ENCODE data around the gene RTN4R. TPM values are rescaled to one million over a fixed set of nuclear protein-coding genes. Genes with fewer than 3 reads are reported as not detected.

The RTN4R gene
- total RNA-seq, 1 donor from 2014 or later, result 36.0 TPM

DNA sequence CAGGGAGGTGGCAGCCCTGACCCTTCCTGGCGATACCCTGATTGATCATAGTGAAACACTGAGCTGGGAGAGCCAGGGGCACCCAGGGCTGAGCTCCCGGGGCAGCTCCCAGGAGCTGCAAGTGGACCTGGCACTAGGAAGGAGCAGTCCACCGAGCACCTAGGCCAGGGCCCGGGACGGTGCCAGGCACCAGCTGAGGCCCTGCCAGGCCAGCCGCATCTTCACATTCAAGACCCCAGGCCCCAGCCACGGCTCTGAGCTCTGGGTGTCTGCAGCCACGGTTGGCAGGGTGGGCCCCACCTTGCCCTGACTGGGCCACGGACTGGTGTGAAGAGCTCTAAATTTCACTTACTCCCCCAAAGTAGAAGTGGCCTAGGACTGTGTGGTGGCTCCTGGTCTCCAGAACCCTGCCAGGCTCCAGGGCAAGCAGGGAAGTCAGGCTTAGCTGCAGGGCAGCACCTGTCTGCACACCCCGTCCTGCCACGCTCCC is 58.3 kb downstream of the RTN4R start:
- H3K27me3 Mint-ChIP-seq, result peaks cover 8% of the 10 kb centered on the region
- TF ChIP-seq, protein P1, sequence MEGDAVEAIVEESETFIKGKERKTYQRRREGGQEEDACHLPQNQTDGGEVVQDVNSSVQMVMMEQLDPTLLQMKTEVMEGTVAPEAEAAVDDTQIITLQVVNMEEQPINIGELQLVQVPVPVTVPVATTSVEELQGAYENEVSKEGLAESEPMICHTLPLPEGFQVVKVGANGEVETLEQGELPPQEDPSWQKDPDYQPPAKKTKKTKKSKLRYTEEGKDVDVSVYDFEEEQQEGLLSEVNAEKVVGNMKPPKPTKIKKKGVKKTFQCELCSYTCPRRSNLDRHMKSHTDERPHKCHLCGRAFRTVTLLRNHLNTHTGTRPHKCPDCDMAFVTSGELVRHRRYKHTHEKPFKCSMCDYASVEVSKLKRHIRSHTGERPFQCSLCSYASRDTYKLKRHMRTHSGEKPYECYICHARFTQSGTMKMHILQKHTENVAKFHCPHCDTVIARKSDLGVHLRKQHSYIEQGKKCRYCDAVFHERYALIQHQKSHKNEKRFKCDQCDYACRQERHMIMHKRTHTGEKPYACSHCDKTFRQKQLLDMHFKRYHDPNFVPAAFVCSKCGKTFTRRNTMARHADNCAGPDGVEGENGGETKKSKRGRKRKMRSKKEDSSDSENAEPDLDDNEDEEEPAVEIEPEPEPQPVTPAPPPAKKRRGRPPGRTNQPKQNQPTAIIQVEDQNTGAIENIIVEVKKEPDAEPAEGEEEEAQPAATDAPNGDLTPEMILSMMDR (IDR thresholded peaks at IDR 0.05; ENCODE audit: unreplicated experiment), result no peak
- no peak for DNase-seq (ENCODE audit: low spot score, unreplicated experiment)
- no peak overlapping the region for H3K27ac Mint-ChIP-seq
- no peaks in the 10 kb centered on the region for H3K9me3 Mint-ChIP-seq (ENCODE audit: low read depth)
- H3K4me3 Mint-ChIP-seq (ENCODE audit: low read depth), result no peak overlapping the region
- H3K36me3 Mint-ChIP-seq (ENCODE audit: insufficient read depth), result no peaks in the 10 kb centered on the region
- H3K4me1 Mint-ChIP-seq (ENCODE audit: low read depth), result peaks cover 34% of the 10 kb centered on the region

DNA sequence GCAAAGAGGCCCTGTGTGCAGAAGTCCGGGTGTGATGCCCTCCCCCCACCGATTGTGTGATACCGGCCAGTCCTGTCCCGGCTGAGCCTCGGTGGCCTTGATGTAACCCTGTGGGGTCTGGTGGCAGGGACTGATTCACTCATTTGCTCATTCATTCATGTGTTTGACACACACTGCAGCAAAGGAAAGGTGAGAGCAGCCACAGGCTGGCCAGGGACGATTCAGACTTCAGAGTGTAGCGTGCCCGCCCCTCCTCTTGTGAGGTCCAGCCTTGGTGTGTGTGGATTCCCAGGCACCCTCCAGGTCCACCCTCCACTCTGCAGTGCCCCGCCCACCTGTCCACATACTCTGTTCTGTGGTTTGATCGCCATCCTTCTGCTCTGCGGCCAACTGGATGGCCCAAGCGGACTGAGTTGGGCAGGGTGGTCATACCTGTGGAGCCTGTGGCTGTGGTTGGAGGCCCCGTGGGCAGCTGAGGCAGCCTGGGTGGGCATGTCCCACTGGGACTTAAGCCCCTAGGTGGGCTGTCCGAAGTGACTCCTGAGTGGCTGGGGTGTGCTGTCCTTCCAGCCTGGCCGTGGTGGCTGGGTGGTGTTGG is 59.3 kb downstream of the RTN4R start:
- no peak for DNase-seq (ENCODE audit: low spot score, unreplicated experiment)
- Mint-ChIP-seq H3K4me3 (ENCODE audit: low read depth) (no peak overlapping the region), H3K36me3 (ENCODE audit: insufficient read depth) (no peaks in the 10 kb centered on the region), H3K27ac (peak overlapping the region; percentile 88), H3K27me3 (peaks cover 5% of the 10 kb centered on the region), H3K4me1 (ENCODE audit: low read depth) (peaks cover 44% of the 10 kb centered on the region), H3K9me3 (ENCODE audit: low read depth) (no peaks in the 10 kb centered on the region)
- TF ChIP-seq, protein P1 (IDR thresholded peaks at IDR 0.05; ENCODE audit: unreplicated experiment), result no peak

DNA sequence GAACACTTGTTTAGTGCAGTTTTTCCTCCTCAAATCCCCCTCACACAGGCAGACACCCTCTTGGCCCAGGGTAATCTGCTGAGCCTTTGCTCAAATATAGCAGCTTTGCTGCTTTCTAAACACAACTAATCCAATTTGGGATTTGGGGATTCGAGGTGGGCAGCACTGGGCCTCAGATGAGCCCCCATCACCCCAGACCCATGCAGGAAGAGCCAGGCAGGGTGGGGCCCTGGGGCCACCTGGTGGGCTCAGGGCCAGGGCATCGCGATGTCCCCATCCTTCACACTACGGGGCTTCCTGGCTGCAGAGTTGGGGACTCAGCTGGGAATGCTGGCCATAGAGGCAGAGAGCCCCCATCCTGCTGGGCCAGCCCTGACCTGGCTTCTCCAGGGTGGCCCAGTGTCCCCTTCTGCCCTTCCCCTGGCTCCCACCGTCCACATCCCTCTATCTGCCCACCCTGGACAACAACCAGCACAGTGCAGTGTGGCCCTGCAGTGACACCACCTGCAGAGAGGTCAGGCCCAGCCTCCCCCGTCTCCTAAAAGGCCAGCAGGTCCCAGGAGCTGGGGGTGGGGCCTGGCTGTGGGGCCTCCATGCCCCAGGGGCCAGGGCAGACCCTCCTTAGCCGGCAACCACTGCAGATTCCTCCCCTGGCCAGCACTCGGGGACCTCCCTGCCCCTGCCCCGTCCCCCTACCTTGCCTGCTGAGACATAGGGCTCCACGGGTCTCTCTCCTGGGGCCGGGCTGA is 60.7 kb downstream of the RTN4R start:
- Mint-ChIP-seq H3K36me3 (ENCODE audit: insufficient read depth) (no peaks in the 10 kb centered on the region), H3K27me3 (peaks cover 3% of the 10 kb centered on the region), H3K4me3 (ENCODE audit: low read depth) (no peak overlapping the region), H3K4me1 (ENCODE audit: low read depth) (peaks cover 54% of the 10 kb centered on the region), H3K27ac (no peak overlapping the region), H3K9me3 (ENCODE audit: low read depth) (no peaks in the 10 kb centered on the region)
- DNase-seq (ENCODE audit: low spot score, unreplicated experiment), result no peak
- TF ChIP-seq, protein P1 (IDR thresholded peaks at IDR 0.05; ENCODE audit: unreplicated experiment), result no peak

DNA sequence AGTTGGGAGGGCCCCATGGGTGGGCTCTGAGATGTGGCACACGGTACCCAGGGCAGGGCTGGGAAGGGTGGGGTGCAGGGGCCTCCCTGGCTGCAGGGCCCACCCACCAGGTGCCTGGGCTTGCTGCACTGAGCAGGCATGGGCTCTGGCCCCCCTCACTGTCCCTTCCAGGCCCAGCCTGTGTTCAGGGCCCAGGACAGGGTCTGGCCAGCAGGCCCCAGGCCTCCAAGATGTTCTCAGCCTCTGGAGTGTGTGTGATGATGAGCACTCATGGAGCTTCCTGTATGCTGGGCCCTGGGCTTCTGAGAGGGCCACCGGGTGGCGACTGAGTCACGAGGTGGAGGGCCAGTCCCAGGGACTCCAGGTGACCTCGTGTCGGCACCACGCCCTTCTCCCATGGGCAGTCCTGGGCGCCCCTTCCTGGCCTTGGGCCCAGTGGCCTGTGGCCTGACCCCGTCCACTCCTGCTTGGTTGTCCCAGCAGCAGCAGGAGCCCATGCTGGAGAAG is 61.4 kb downstream of the RTN4R start:
- TF ChIP-seq, protein P1 (IDR thresholded peaks at IDR 0.05; ENCODE audit: unreplicated experiment), result no peak
- Mint-ChIP-seq H3K4me1 (ENCODE audit: low read depth) (peaks cover 59% of the 10 kb centered on the region), H3K27ac (no peak overlapping the region), H3K27me3 (no peaks in the 10 kb centered on the region), H3K36me3 (ENCODE audit: insufficient read depth) (no peaks in the 10 kb centered on the region), H3K4me3 (ENCODE audit: low read depth) (peak overlapping the region; percentile 55), H3K9me3 (ENCODE audit: low read depth) (no peaks in the 10 kb centered on the region)
- no peak for DNase-seq (ENCODE audit: low spot score, unreplicated experiment)

DNA sequence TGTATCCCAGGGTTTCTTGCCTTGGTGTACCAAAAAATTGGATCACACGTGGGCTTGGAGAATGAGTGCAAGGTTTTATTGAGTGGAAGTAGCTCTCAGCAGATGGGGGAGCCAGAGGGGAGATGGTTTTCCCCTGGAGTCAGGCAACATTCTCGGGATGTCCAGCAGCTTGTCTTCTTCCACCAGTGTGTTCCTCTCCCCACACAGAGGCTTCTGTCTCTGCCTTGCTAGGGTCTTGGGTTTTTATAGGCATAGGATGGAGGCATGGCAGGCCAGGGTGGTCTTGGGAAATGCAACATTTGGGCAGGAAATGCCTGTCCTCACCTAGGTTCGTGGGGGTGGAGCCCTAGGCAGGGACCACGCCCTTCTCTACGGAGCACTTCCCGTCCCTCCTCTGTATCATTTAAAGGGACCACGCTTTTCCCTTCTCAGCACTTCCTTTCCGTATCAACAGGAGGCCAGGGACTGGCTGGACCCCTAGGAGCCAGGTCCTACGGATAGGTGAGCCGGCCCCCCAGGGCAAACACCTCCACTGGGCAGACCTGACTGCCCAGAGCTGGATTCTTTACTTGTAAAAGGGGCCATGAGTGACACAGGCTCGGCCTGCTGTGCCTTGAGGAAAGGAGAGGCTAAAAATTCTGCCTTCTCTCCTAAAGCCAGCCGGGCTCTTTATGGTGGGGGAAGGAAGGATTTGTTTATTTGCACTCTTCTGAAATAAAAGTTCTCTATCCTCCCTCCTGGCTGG is 62.0 kb downstream of the RTN4R start:
- Mint-ChIP-seq H3K4me3 (ENCODE audit: low read depth) (peak overlapping the region; percentile 55), H3K36me3 (ENCODE audit: insufficient read depth) (no peaks in the 10 kb centered on the region), H3K27ac (peak overlapping the region; percentile 76), H3K9me3 (ENCODE audit: low read depth) (no peaks in the 10 kb centered on the region), H3K27me3 (no peaks in the 10 kb centered on the region), H3K4me1 (ENCODE audit: low read depth) (peaks cover 62% of the 10 kb centered on the region)
- TF ChIP-seq, protein P1 (IDR thresholded peaks at IDR 0.05; ENCODE audit: unreplicated experiment), result no peak
- no peak for DNase-seq (ENCODE audit: low spot score, unreplicated experiment)

Measured in progenitor cell of endocrine pancreas (in vitro differentiated cells).